Lower leg skin (tissue), 4 donors: Measurements from ENCODE around the gene VIPR1. TPM values are rescaled to one million over a fixed set of nuclear protein-coding genes. Genes with fewer than 3 reads are reported as not detected.

Source experiments
- DNase-seq, 2 donors: peaks; one replicate each; pipeline ENCODE4 v3.0.0-alpha.2; 2019; ENCODE audit warnings: low spot score in 2 of 2
- H3K4me3 ChIP-seq: fragments of 200-600 bp; sonication (generic); 2 replicates; pipeline ENCODE4 v1.5.1; 2017; ENCODE audit warnings: mild to moderate bottlenecking, low read depth; ENCODE audit not compliant: poor library complexity, severe bottlenecking
- POLR2A ChIP-seq, 2 donors: fragments of 450-650 bp; IDR thresholded peaks; one replicate each; pipeline ENCODE4 v1.6.1; 2016 to 2017; ENCODE audit warnings: antibody characterized with exemption in 2 of 2, mild to moderate bottlenecking in 1 of 2, moderate library complexity in 1 of 2
- WGBS, 2 donors: methylation state at CpG; one replicate each; pipeline ENCODE4 v1.1.5; 2018; 5-methylcytosine and 5-hydroxymethylcytosine counted together
- intact Hi-C: fragments of 100-400 bp; cut with DNase I; formaldehyde crosslinking; loops from one replicate; pipeline ENCODE4 v1.15.0; 2023; ENCODE audit warnings: low total_unique reads
- total RNA-seq, 4 donors: library from RNA; depleted of rRNA; stranded (reverse); fragments of >200 nt; gene quantifications; one replicate each; pipeline ENCODE4 v1.1.0, GENCODE V29; 2016
- TF ChIP-seq, protein P1 (sequence below), 3 donors: fragments of 450-650 bp; IDR thresholded peaks; one replicate each; pipeline ENCODE4 v1.5.1; 2016; ENCODE audit warnings: antibody characterized with exemption in 3 of 3, mild to moderate bottlenecking in 3 of 3, moderate library complexity in 2 of 3

Gene VIPR1
- total RNA-seq, 4 donors from 2014 or later: 69.9 to 110 (median 70.8) TPM

DNA sequence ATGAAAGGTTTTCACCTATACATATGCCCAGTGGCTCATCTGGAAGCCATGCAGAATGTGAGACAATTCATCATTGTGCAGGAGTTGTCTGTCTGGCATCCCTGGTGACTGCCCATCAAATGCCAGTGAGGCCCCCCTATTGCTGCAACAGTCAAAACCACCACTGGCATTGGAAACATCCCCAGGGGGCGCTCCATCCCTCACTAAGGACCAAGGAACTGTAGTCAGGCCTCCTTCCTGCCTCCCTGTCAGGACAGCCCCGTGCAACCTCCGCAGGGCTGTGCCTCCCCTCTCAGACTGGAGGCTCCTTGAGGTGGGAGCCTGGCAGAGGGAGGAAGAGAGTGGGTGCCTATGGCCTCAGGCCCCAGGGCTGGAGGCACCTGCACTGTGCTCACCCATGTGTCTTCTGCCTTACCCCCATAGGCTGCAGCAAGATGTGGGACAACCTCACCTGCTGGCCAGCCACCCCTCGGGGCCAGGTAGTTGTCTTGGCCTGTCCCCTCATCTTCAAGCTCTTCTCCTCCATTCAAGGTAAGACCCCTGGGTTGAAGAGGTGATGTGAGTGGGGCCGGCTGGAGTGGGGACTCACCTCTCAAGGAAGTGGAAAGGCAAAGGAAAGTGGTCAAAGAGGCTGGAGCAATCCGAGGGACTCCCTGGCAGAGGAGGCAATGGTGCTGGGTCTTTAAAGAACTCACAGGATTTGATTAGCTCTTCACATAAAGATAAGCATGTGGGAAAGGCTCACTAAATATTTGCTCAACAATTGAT is 16.5 kb downstream of the VIPR1 start:
- H3K4me3 ChIP-seq: no peak overlapping the region
- TF ChIP-seq, protein P1, sequence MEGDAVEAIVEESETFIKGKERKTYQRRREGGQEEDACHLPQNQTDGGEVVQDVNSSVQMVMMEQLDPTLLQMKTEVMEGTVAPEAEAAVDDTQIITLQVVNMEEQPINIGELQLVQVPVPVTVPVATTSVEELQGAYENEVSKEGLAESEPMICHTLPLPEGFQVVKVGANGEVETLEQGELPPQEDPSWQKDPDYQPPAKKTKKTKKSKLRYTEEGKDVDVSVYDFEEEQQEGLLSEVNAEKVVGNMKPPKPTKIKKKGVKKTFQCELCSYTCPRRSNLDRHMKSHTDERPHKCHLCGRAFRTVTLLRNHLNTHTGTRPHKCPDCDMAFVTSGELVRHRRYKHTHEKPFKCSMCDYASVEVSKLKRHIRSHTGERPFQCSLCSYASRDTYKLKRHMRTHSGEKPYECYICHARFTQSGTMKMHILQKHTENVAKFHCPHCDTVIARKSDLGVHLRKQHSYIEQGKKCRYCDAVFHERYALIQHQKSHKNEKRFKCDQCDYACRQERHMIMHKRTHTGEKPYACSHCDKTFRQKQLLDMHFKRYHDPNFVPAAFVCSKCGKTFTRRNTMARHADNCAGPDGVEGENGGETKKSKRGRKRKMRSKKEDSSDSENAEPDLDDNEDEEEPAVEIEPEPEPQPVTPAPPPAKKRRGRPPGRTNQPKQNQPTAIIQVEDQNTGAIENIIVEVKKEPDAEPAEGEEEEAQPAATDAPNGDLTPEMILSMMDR (IDR thresholded peaks at IDR 0.05): no peak
- no peak for TF ChIP-seq POLR2A (IDR thresholded peaks at IDR 0.05)
- intact Hi-C loops: no loop called here
- WGBS, 2 donors: 80 to 83% methylated on average over 5 to 6 of the region's 6 CpGs
- no peak for DNase-seq

- intact Hi-C loops: no loop called here
- DNase-seq: no peak
- no peak overlapping the region for H3K4me3 ChIP-seq
- TF ChIP-seq, protein P1 (IDR thresholded peaks at IDR 0.05): no peak
- no peak for TF ChIP-seq POLR2A (IDR thresholded peaks at IDR 0.05)
- 89 to 90% methylated on average over 2 of the region's 2 CpGs for WGBS, 2 donors
Measured at GRCh38 chr3:42519568-42519962, 17.1 kb downstream of the VIPR1 start.

DNA sequence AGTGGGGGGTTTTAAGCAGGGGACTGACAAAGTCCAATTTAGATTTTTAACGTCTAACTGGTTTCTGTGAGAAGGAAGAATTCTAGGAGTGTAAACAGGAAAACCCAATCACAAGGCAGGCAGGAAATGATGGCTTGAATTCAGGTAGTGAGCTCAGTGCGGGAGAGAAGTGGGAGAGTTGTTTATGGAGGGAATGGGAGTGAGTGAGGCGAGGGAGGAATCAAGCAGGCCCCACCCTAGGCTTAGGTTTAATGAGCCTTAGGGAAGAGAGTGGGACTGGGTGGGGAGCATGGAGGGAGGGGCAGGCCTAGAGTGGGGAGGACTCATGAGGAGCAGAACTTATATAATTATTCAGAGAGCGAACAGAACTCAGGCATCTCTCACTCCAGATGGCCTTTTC is 17.9 kb downstream of the VIPR1 start:
- DNase-seq: no peak
- intact Hi-C loops: no loop called here
- TF ChIP-seq, protein P1 (IDR thresholded peaks at IDR 0.05): no peak
- no peak for TF ChIP-seq POLR2A (IDR thresholded peaks at IDR 0.05)
- H3K4me3 ChIP-seq: no peak overlapping the region
- WGBS, 2 donors: 41 to 44% methylated on average over 4 of the region's 4 CpGs

- 77 to 84% methylated on average over 4 of the region's 4 CpGs for WGBS, 2 donors
- intact Hi-C loops: no loop called here
- no peak for DNase-seq
- no peak overlapping the region for H3K4me3 ChIP-seq
- no peak for TF ChIP-seq POLR2A (IDR thresholded peaks at IDR 0.05)
- TF ChIP-seq, protein P1 (IDR thresholded peaks at IDR 0.05): no peak
Measured at GRCh38 chr3:42520906-42521305, 18.5 kb downstream of the VIPR1 start.

- no peak for TF ChIP-seq POLR2A (IDR thresholded peaks at IDR 0.05)
- TF ChIP-seq, protein P1 (IDR thresholded peaks at IDR 0.05): no peak
- WGBS, 2 donors: 76 to 87% methylated on average over 3 of the region's 3 CpGs
- intact Hi-C loops: no loop called here
- no peak overlapping the region for H3K4me3 ChIP-seq
- DNase-seq: no peak
Measured at GRCh38 chr3:42524751-42525150, 22.3 kb downstream of the VIPR1 start.

GRCh38 chr3:42525212-42525611 is 22.8 kb downstream of the VIPR1 start:
- no peak overlapping the region for H3K4me3 ChIP-seq
- WGBS, 2 donors: 70 to 84% methylated on average over 4 of the region's 4 CpGs
- TF ChIP-seq, protein P1 (IDR thresholded peaks at IDR 0.05): no peak
- no peak for TF ChIP-seq POLR2A (IDR thresholded peaks at IDR 0.05)
- no peak for DNase-seq
- intact Hi-C loops: no loop called here
